IMR-90 (cell line): ENCODE measurements around the gene RPL31. TPM values are rescaled to one million over a fixed set of nuclear protein-coding genes. Genes with fewer than 3 reads are reported as not detected.

Source experiments
- ATAC-seq: fragments of 200-7000 bp; cut with Tn5 transposase; 2 replicates; pipeline ENCODE4 v1.9.1; 2020; ENCODE audit warnings: low read depth, mild to moderate bottlenecking, moderate library complexity
- BruUV-seq: library from RNA; stranded (reverse); fragments of 400-500 nt; replicated peaks from 2 replicates; lab custom pipeline; 2021; lab: Mats Ljungman, UMichigan
- CTCF ChIA-PET: fragments of 300-600 bp; formaldehyde crosslinking; extraction: SDS; loops from one replicate; lab custom pipeline; 2021; ENCODE audit warnings: antibody characterized with exemption; lab: Yijun Ruan, JAX
- POLR2A ChIA-PET: fragments of 300-600 bp; sonication (Branson Sonifier 250); formaldehyde crosslinking; loops from one replicate; lab custom pipeline; 2022; ENCODE audit warnings: antibody characterized with exemption; ENCODE audit not compliant: unreplicated experiment; lab: Charles Lee
- DNase-seq: peaks from one replicate; pipeline ENCODE4 v3.0.0; 2013
- H2AFZ ChIP-seq: replicated peaks from 2 replicates; pipeline ENCODE3; 2013; ENCODE audit warnings: low read length, mild to moderate bottlenecking; ENCODE audit not compliant: poor library complexity
- H2AK5ac ChIP-seq: 2 replicates; pipeline ENCODE4 v1.6.1; 2013; ENCODE audit warnings: low read depth, low read length, inconsistent platforms
- H2AK9ac ChIP-seq: replicated peaks from 2 replicates; pipeline ENCODE3; 2013; ENCODE audit warnings: mild to moderate bottlenecking, low read depth, low read length, moderate library complexity; ENCODE audit not compliant: poor library complexity
- H2BK120ac ChIP-seq: 2 replicates; pipeline ENCODE4 v1.6.1; 2013; ENCODE audit warnings: low read depth, low read length, inconsistent platforms
- H2BK15ac ChIP-seq: 3 replicates; pipeline ENCODE4 v1.6.1; 2013; ENCODE audit warnings: low read depth, low read length, inconsistent platforms
- H2BK20ac ChIP-seq: 2 replicates; pipeline ENCODE4 v1.6.1; 2013; ENCODE audit warnings: low read depth, mild to moderate bottlenecking, inconsistent platforms, low read length, moderate library complexity
- H2BK5ac ChIP-seq: 2 replicates; pipeline ENCODE4 v1.6.1; 2013; ENCODE audit warnings: mild to moderate bottlenecking, low read depth, low read length, inconsistent platforms; ENCODE audit not compliant: poor library complexity, severe bottlenecking
- H3K14ac ChIP-seq: replicated peaks from 2 replicates; pipeline ENCODE4 v1.6.1; 2013; ENCODE audit warnings: low read depth, low read length, inconsistent platforms
- H3K18ac ChIP-seq: 2 replicates; pipeline ENCODE4 v1.6.1; 2013; ENCODE audit warnings: low read depth, low read length, control low read depth
- H3K23ac ChIP-seq: 2 replicates; pipeline ENCODE4 v1.6.1; 2013; ENCODE audit warnings: low read depth, low read length, inconsistent platforms
- H3K27ac ChIP-seq: 2 replicates; pipeline ENCODE4 v1.5.1; 2013; ENCODE audit warnings: mild to moderate bottlenecking, control low read depth, low read length; ENCODE audit not compliant: insufficient read depth
- H3K27me3 ChIP-seq: 2 replicates; pipeline ENCODE4 v1.6.1; 2013; ENCODE audit warnings: low read length; ENCODE audit not compliant: control insufficient read depth, insufficient read depth
- H3K36me3 ChIP-seq: 2 replicates; pipeline ENCODE4 v1.6.1; 2013; ENCODE audit warnings: low read length, mixed read lengths; ENCODE audit not compliant: control insufficient read depth, insufficient read depth
- H3K4ac ChIP-seq: 2 replicates; pipeline ENCODE4 v1.6.1; 2013; ENCODE audit warnings: low read depth, low read length, inconsistent platforms
- H3K4me1 ChIP-seq: 2 replicates; pipeline ENCODE4 v1.6.1; 2013; ENCODE audit warnings: low read length, mixed read lengths; ENCODE audit not compliant: control insufficient read depth, insufficient read depth
- H3K4me2 ChIP-seq: 2 replicates; pipeline ENCODE4 v1.6.1; 2013; ENCODE audit warnings: low read depth, mild to moderate bottlenecking, control low read depth, low read length, moderate library complexity
- H3K4me3 ChIP-seq: 2 replicates; pipeline ENCODE4 v1.5.1; 2013; ENCODE audit warnings: low read depth, mild to moderate bottlenecking, control low read depth, low read length, moderate library complexity; ENCODE audit not compliant: insufficient read depth
- H3K56ac ChIP-seq: 2 replicates; pipeline ENCODE4 v1.6.1; 2013; ENCODE audit warnings: low read length, inconsistent platforms; ENCODE audit not compliant: insufficient read depth; ENCODE audit errors: extremely low read depth
- H3K79me1 ChIP-seq, 2 experiments: 2 replicates each; pipeline ENCODE4 v1.6.1; 2013; ENCODE audit warnings: low read length in 2 of 2, inconsistent platforms in 1 of 2, low read depth in 1 of 2
- H3K9ac ChIP-seq: 2 replicates; pipeline ENCODE4 v1.6.1; 2013; ENCODE audit warnings: low read depth, low read length, control low read depth
- H3K9me1 ChIP-seq: 2 replicates; pipeline ENCODE4 v1.6.1; 2013; ENCODE audit warnings: low read length, inconsistent platforms; ENCODE audit not compliant: insufficient read depth
- H3K9me3 ChIP-seq: 2 replicates; pipeline ENCODE4 v1.6.1; 2013; ENCODE audit warnings: low read length; ENCODE audit not compliant: control insufficient read depth, insufficient read depth
- H4K20me1 ChIP-seq: 2 replicates; pipeline ENCODE4 v1.6.1; 2013; ENCODE audit warnings: low read length, inconsistent platforms; ENCODE audit not compliant: insufficient read depth
- H4K5ac ChIP-seq: 2 replicates; pipeline ENCODE4 v1.6.1; 2013; ENCODE audit warnings: mild to moderate bottlenecking, low read depth, low read length, control low read depth
- H4K8ac ChIP-seq, 2 experiments: 2 replicates each; pipeline ENCODE4 v1.6.1; 2013; ENCODE audit warnings: low read depth in 2 of 2, low read length in 2 of 2, control low read depth in 1 of 2, inconsistent platforms in 1 of 2
- H4K91ac ChIP-seq: 2 replicates; pipeline ENCODE4 v1.6.1; 2013; ENCODE audit warnings: low read depth, low read length, inconsistent platforms; ENCODE audit not compliant: insufficient read depth
- BHLHE40 ChIP-seq: fragments of 150-350 bp; IDR thresholded peaks from 2 replicates; pipeline ENCODE4 v1.6.1; 2016; ENCODE audit warnings: mild to moderate bottlenecking, low read depth, low read length
- CEBPB ChIP-seq: IDR thresholded peaks from 2 replicates; pipeline ENCODE4 v1.6.1; 2012; ENCODE audit warnings: low read depth, low read length, improper control_type of control experiment
- CHD1 ChIP-seq: IDR thresholded peaks from 2 replicates; pipeline ENCODE4 v1.6.1; 2012; ENCODE audit warnings: low read depth, low read length, improper control_type of control experiment
- FOS ChIP-seq: fragments of 150-350 bp; IDR thresholded peaks from 2 replicates; pipeline ENCODE4 v1.6.1; 2016; ENCODE audit warnings: low read depth, low read length
- MAFK ChIP-seq: IDR thresholded peaks from 2 replicates; pipeline ENCODE4 v1.6.1; 2012; ENCODE audit warnings: low read depth, low read length, improper control_type of control experiment
- MAZ ChIP-seq: IDR thresholded peaks from 2 replicates; pipeline ENCODE4 v1.6.1; 2012; ENCODE audit warnings: low read depth, mild to moderate bottlenecking, low read length, improper control_type of control experiment, moderate library complexity, borderline replicate concordance
- MXI1 ChIP-seq: IDR thresholded peaks from 2 replicates; pipeline ENCODE4 v1.6.1; 2012; ENCODE audit warnings: low read depth, mild to moderate bottlenecking, low read length, moderate library complexity, borderline replicate concordance
- NFE2L2 ChIP-seq: fragments of 150-350 bp; IDR thresholded peaks from 2 replicates; pipeline ENCODE4 v1.6.1; 2016; ENCODE audit warnings: low read depth, mild to moderate bottlenecking, low read length
- POLR2A ChIP-seq: IDR thresholded peaks from 2 replicates; pipeline ENCODE4 v1.6.1; 2012; ENCODE audit warnings: mild to moderate bottlenecking, low read depth, low read length
- RAD21 ChIP-seq: IDR thresholded peaks from 2 replicates; pipeline ENCODE4 v1.6.1; 2012; ENCODE audit warnings: low read length, improper control_type of control experiment
- RCOR1 ChIP-seq: IDR thresholded peaks from 2 replicates; pipeline ENCODE4 v1.6.1; 2012; ENCODE audit warnings: mild to moderate bottlenecking, low read length, improper control_type of control experiment; ENCODE audit not compliant: insufficient replicate concordance
- RFX5 ChIP-seq: IDR thresholded peaks from 2 replicates; pipeline ENCODE4 v1.8.0; 2012; ENCODE audit warnings: low read depth, mild to moderate bottlenecking, low read length, moderate library complexity
- WGBS, 2 experiments: methylation state at CpG; one replicate each; pipeline versions ENCODE4 v1.1.5 to v1.1.7; 2013; ENCODE audit warnings: missing lambda C conversion rate in 2 of 2; ENCODE audit not compliant: insufficient read length in 1 of 2; ENCODE audit errors: extremely low coverage in 2 of 2; 5-methylcytosine and 5-hydroxymethylcytosine counted together
- dilution Hi-C: fragments of 300-500 bp; cut with HindIII; formaldehyde crosslinking; loops from one replicate; pipeline ENCODE4 v1.14.3; 2018; ENCODE audit warnings: low sequenced_read_pairs; ENCODE audit not compliant: unreplicated experiment
- in situ Hi-C: fragments of 300-500 bp; cut with MboI; formaldehyde crosslinking; loops from 3 replicates; pipeline ENCODE4 v1.14.3; 2019; ENCODE audit warnings: low sequenced_read_pairs, inconsistent platforms, mixed read lengths
- intact Hi-C: fragments of 100-400 bp; cut with micrococcal nuclease; formaldehyde crosslinking; loops from 2 replicates; pipeline ENCODE4 v1.10.0; 2022
- polyA plus RNA-seq, 3 experiments: library from polyadenylated mRNA; depleted of rRNA; stranded (reverse); fragments of >200 nt; gene quantifications; 2 replicates each; pipeline ENCODE4 v1.2.3, GENCODE V29; 2012; ENCODE audit warnings: low replicate concordance in 1 of 3
- total RNA-seq: library from RNA; depleted of rRNA; stranded (reverse); fragments of >200 nt; gene quantifications from 2 replicates; pipeline ENCODE4 v1.2.3, GENCODE V29; 2012
- TF ChIP-seq, protein P1 (sequence below): fragments of 150-350 bp; IDR thresholded peaks from 2 replicates; pipeline ENCODE4 v1.6.1; 2016; ENCODE audit warnings: low read depth, mild to moderate bottlenecking, low read length, moderate library complexity, borderline replicate concordance
- TF ChIP-seq, protein P2 (sequence below): conservative IDR thresholded peaks from 2 replicates; pipeline ENCODE4 v1.5.1; 2012; ENCODE audit warnings: mild to moderate bottlenecking, low read depth, low read length, improper control_type of control experiment

Gene RPL31
- total and polyA plus RNA-seq, 2 of the 4 experiments (the other 2 are of a cell fraction): 358 to 2,908 TPM

DNA sequence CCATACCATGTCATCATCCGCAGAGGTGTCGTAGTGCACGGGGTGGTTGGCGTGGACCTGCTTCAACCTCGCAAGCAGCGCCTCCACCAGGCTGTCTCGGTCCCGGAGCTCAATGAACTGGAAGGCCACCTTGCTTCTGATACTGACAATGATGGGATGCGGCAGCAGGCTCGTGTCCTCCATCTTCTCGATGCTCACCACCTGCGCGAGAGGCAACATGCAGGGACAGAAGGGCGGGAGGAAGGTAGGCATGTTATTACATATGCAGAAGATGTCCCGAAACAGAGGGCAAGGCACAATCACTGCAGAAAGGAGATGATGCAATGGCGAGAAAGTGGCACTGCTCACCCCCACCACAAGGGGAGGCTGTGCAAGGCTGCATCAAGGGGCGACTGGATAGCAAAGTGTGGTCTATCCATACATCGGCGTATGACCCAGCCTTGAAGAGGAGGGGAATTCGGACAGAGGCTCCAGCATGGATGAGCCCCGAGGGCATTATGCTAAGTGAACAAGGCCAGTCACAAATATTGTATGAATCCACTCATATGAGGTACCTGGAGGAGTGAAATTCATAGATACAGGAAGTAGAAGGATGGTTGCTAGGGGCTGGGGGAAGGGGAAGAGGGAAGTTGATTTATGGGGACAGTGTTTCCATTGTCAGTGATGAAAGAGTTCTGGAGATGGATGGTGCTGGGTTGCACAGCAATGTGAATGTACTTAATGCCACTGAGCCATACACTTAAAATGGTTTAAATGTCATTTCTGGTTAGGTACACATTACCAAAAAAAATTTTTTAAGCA is 36.6 kb downstream of the RPL31 start:
- Histone ChIP-seq H4K91ac (peak overlapping the region; percentile 59), H3K4me2 (no peak overlapping the region), H3K14ac (0 out of 2 replicates have a peak overlapping the region, but pooled peaks have one; percentile 46), H3K4me3 (no peak overlapping the region), H3K18ac (no peak overlapping the region), H3K4ac (peak overlapping the region; percentile 46), H3K56ac (no peak overlapping the region), H2AK9ac (peak overlapping the region; percentile 76), H3K9me3 (no peaks in the 10 kb centered on the region), H4K5ac (no peak overlapping the region), H2BK20ac (no peak overlapping the region), H2BK5ac (no peak overlapping the region), H4K8ac (peak overlapping the region in 1 of 2 experiments; percentile 50; a peak in 1 of 4 replicates), H3K23ac (no peak overlapping the region), H4K20me1 (no peaks in the 10 kb centered on the region), H3K9ac (no peak overlapping the region), H2AK5ac (peak overlapping the region; percentile 88; the same call in 1 of the 2 replicates), H3K9me1 (peaks cover 7% of the 10 kb centered on the region), H3K79me1 (no peaks in the 10 kb centered on the region), H2BK15ac (no peak overlapping the region; the same call in 2 of the 3 replicates), H2BK120ac (peak overlapping the region; percentile 22; the same call in 1 of the 2 replicates), H2AFZ (peak overlapping the region; percentile 67), H3K36me3 (peaks cover 3% of the 10 kb centered on the region; the same call in 1 of the 2 replicates), H3K27me3 (no peaks in the 10 kb centered on the region; the same call in 1 of the 2 replicates), H3K4me1 (no peaks in the 10 kb centered on the region), H3K27ac (no peak overlapping the region)
- POLR2A ChIA-PET: no interaction called here
- ATAC-seq (no peak), DNase-seq (no peak)
- dilution Hi-C loops (no loop called here), in situ Hi-C loops (loop anchor here (5.0 kb wide), 1 partner anchor 169 kb away; no protein-coding TSS in a partner anchor), intact Hi-C loops (no loop called here)
- no TSS peak for BruUV-seq
- CTCF ChIA-PET: interaction anchor here (0.7 to 3.6 kb wide), 2 partner anchors 26 to 166 kb away, joined by 7 to 15 read pairs; no protein-coding TSS in a partner anchor
- WGBS, 2 experiments: 93% methylated on average over 12 of the region's 21 CpGs; no CpG with 5 or more reads in 1 of the 2 experiments
- TF ChIP-seq CEBPB: peak; percentile 82
- TF ChIP-seq FOS: no peak
- TF ChIP-seq MAFK: no peak
- no peak for TF ChIP-seq MAZ
- no peak for TF ChIP-seq RFX5
- no peak; the same call in 1 of the 2 replicates for TF ChIP-seq RAD21
- TF ChIP-seq NFE2L2: no peak
- no peak for TF ChIP-seq CHD1
- no peak for TF ChIP-seq RCOR1
- TF ChIP-seq, protein P1, sequence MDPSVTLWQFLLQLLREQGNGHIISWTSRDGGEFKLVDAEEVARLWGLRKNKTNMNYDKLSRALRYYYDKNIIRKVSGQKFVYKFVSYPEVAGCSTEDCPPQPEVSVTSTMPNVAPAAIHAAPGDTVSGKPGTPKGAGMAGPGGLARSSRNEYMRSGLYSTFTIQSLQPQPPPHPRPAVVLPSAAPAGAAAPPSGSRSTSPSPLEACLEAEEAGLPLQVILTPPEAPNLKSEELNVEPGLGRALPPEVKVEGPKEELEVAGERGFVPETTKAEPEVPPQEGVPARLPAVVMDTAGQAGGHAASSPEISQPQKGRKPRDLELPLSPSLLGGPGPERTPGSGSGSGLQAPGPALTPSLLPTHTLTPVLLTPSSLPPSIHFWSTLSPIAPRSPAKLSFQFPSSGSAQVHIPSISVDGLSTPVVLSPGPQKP: no peak
- TF ChIP-seq, protein P2, sequence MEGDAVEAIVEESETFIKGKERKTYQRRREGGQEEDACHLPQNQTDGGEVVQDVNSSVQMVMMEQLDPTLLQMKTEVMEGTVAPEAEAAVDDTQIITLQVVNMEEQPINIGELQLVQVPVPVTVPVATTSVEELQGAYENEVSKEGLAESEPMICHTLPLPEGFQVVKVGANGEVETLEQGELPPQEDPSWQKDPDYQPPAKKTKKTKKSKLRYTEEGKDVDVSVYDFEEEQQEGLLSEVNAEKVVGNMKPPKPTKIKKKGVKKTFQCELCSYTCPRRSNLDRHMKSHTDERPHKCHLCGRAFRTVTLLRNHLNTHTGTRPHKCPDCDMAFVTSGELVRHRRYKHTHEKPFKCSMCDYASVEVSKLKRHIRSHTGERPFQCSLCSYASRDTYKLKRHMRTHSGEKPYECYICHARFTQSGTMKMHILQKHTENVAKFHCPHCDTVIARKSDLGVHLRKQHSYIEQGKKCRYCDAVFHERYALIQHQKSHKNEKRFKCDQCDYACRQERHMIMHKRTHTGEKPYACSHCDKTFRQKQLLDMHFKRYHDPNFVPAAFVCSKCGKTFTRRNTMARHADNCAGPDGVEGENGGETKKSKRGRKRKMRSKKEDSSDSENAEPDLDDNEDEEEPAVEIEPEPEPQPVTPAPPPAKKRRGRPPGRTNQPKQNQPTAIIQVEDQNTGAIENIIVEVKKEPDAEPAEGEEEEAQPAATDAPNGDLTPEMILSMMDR: peak; percentile 30
- TF ChIP-seq POLR2A: no peak
- TF ChIP-seq BHLHE40: no peak
- no peak for TF ChIP-seq MXI1
